Ureter (tissue), 1 donor: ENCODE results near the gene ADGRG7. TPM values are rescaled to one million over a fixed set of nuclear protein-coding genes. Genes with fewer than 3 reads are reported as not detected.

Experiments used
- DNase-seq: peaks from one replicate; pipeline ENCODE4 v3.0.0-alpha.2; 2020; ENCODE audit warnings: low spot score
- total RNA-seq: library from RNA; stranded (reverse); gene quantifications from one replicate; pipeline ENCODE4 v1.2.4, GENCODE V29; 2023
- donor health status: DM: yes; HTN: yes; CAD: no.

The ADGRG7 gene
- total RNA-seq, 1 donor from 2014 or later, result 0.78 TPM

- no peak for DNase-seq
These were observed 89.3 kb downstream of the ADGRG7 start for GRCh38 chr3:100698736-100699135.

GRCh38 chr3:100700708-100701107, 91.3 kb downstream of the ADGRG7 start:
- no peak for DNase-seq

DNA sequence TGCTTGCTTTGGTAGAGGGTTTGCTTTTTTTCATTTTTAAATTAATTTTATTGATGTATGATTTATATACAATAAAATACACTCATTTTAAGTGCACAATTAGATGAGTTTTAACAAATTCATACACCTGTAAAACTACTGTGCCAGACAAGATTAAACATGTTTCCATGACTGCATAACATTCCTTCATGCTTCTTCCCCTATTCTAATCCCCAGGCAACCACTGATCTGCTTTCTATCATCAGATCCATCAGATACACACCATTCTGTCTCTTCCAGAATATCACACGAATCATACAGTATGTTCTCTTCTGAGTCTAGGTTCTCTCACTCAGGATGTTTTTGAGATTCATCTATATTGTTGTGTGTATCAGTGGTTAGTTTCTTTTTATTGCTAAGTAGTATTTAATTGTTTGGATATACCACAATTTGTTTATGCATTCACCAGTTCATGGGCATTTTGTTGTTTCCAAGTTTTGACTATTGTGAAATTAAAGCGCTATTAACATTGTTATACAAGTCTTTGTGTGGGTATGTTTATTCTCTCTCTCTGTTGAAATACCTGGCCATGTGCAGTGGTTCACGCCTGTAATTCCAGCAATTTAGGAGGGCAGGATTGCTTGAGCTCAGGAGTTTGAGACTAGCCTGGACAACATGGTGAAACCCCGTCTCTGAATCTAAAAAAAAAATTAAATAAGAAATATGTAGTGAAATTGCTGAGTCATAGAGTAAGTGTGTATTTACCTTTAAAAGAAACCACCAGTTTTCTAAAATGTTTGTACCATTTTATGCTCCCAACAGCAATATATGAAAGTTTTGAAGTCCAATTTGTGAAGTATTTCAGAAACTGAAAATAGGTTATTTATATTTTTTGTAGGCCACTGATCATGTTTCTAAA, 92.9 kb downstream of the ADGRG7 start:
- DNase-seq, result no peak

GRCh38 chr3:100702980-100703345, 93.6 kb downstream of the ADGRG7 start:
- no peak for DNase-seq

DNA sequence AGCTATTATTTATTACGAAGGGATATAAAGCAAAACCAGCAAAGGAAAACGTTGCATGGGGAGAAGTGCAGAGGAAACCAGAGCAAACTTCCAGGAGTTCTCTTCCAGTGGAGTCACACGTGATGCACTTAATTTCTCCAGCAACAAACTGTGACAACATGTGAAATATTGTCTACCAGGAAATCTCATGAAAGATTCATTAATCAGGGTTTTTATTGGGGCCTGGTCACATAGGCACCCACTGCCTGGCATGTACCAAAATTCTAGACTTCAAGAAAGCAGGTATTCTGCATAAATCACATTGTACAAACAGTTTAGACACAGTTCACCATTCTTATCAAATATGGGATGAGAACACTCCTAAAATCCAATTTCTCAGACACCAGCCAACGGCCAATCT, 94.5 kb downstream of the ADGRG7 start:
- DNase-seq, result no peak

DNA sequence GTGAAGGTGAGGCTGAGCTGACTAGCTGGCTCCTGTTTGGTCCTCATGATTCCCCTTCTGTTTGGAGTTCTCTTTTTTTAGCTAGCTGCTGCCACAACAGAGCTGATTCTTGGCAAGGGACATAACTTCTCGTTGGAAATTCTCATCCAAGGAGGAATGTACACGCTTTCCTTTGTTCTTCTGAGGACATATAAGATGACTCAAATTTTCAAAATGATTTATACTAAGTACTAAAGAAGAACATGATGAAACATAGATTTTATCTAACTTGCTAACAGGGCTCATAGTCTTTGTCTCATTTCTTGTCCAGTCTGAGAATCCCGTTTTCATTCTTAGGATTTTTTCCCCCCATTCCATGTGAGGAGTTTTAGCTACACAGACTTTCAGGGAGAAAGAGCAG, 97.0 kb downstream of the ADGRG7 start:
- DNase-seq, result no peak

DNA sequence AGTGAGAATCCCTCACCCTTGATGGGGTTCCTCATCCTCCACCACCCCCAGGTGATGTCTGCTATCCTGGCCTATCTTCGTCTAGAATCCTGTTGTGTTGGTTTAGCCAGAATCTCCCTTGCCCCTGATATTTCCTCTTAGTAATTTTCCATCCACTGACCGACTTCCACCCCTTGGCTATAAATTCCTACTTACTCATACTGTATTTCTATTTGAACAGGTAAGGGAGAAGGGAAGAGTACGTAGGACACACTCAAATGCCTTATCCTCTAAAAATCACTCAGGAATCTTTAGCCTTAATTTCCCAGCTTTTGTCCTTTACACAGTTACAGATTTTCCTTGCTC, 99.2 kb downstream of the ADGRG7 start:
- DNase-seq, result no peak

- DNase-seq, result peak; percentile 99
These were observed 99.8 kb downstream of the ADGRG7 start, which contains the start of gene TFG for GRCh38 chr3:100708989-100709841. TFG (plus strand) TSS chr3:100709494; CDS start chr3:100713686, 4,192 bp downstream.

DNA sequence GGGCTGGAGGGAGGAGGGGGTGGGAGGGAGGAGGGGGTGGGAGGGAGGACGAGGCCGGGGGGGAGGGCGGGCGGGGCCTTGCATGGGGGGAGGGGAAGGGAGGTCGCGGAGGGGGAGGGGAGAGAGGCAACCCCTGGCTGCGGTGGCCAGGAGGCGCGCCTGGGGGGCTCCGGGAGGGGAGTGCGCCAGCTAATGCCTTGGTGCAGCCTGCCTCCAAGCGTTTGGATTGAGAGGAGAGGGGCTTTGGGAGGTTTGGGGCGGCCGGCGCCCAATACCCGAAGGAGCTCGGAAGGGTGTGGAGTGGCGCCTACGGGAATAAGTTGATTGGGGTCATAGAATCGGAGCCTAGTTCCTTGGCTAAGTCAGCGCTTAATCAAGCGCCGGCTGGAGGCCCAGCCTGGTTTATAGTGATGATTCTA, 100.5 kb downstream of the ADGRG7 start:
- peak; percentile 49 for DNase-seq

- DNase-seq, result no peak
These were observed 101.0 kb downstream of the ADGRG7 start for GRCh38 chr3:100710261-100710968.

DNA sequence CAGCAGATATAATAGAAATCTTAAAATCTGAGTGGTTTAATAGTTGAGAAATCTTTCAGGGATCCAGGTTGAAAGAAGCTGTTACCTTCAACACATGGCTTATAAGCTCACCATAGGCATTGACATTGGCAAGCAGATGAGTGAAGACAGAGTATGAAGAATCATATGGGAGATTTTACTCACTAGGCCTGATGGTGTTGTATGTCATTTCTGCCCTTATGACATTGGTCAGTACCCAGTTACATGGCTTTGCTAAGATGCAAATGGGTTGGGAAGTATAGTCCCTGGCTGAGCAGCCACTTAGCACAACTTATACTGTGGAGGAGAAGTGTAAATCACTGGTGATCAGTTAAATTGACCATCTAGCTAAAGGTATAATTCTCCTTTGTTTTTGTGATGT, 105.8 kb downstream of the ADGRG7 start:
- no peak for DNase-seq

- DNase-seq, result no peak
These were observed 107.7 kb downstream of the ADGRG7 start for GRCh38 chr3:100717063-100717462.

- DNase-seq, result no peak
These were observed 108.5 kb downstream of the ADGRG7 start for GRCh38 chr3:100717637-100718487.

DNA sequence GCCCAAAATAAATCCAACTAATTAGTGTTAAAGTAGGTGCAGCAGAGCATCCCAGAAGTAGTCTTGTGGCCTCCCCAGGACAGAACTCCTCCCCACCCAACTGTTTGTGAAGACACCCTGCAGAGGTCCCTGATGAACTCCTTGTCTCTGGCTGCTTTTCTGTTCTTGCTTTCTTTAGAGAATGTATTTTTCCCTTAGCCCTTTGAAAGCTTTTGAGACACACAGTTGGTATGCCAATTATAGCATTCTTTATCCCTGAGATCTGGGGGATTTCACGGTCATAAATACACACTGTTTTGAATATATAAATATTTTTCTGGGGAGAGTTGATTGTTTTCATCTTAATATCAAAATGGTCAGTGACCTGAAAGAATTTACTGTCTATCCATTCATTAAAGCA, 109.7 kb downstream of the ADGRG7 start:
- no peak for DNase-seq

DNA sequence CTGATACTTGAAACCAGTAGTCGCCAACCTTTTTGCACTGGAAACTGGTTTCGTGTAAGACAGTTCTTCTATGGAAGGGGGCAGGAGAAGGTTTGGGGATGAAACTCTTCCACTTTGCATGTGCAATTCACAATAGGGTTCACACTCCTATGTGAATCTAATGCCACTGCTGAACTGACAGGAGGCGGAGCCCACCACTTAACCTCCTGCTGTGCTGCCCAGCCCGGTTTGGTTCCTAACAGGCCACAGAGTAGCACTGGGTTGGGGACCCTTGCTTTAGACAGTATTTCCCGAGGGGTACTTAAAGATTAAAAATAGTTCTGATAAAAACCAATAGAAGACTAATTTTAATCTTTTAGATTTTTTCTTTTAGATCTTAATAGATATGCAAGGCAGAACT, 111.0 kb downstream of the ADGRG7 start:
- DNase-seq, result no peak

- DNase-seq, result no peak
These were observed 116.6 kb downstream of the ADGRG7 start for GRCh38 chr3:100725935-100726513.

GRCh38 chr3:100726706-100727105, 117.3 kb downstream of the ADGRG7 start:
- no peak for DNase-seq

DNA sequence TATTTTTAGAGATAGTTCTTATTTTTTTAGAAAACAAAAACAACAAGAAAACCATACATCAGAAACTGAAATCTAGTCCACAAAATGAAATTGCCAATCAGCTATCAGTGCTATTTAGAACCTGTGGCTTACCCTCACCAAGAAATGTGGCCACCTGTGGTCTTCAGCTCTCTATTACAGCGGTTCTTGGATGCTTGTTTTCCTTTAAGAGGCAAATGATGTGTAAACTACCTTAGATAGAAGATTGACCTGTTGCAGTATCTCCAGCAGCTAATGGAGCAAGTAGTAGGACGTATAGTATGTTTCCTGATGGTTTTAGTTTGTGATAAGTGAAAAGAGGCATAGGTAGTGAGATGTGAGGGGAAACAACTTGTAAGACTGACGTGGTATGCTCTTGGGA, 121.1 kb downstream of the ADGRG7 start:
- no peak for DNase-seq

- DNase-seq, result no peak
These were observed 123.0 kb downstream of the ADGRG7 start for GRCh38 chr3:100732435-100732834.

DNA sequence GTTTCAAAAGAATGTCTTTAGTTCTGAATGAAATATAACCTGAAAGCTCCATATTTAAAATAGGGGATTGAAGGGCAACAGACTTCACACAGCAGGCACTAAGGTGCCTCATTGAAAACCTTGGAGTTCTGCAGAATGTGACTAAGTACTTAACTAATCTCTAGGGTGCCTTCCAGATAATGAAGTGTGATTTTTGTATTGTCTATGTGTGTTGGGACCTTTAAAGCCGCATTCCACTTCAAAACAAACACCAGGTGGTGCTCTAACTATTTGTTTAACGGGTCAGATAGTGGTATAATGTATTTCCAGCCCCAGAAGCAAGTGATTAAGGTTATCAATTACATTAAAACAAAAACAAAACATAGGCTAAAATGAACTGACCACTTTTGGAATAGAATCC, 127.9 kb downstream of the ADGRG7 start:
- DNase-seq, result no peak

DNA sequence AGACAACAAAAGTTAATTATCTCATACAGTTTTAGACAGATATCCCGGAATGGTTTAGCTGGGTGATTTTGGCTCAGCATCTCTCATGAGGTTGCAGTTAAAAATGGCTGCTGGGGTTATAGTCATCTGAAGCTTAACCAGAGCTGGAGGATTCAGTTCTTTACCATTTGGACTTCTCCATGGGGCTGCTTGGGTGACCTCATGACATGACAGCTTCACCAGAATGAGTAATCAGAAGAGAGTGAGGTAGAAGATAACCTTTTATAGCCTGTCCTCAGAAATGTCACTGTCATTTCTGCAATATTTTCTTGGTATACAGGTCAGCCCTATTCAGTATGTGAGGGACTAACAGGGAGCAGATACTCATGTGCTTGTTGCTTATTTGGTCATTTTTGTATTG, 130.8 kb downstream of the ADGRG7 start:
- DNase-seq, result no peak
